ENCODE measurements around the gene IRF3. TPM values are rescaled to one million over a fixed set of nuclear protein-coding genes. Genes with fewer than 3 reads are reported as not detected.
A peak's percentile ranks its signal among the peaks of the same experiment; 100 is the strongest.

Gene IRF3
- total and polyA plus RNA-seq, 10 of the 15 experiments (the other 5 are each of a cell fraction or from before 2014, with no cell fraction given) = 5.5 to 110 (median 63.4) TPM

- TF ChIP-seq BHLHE40 (IDR thresholded peaks at IDR 0.05; ENCODE audit: borderline replicate concordance in 1 of 2, low read depth in 2 of 2, low read length in 1 of 2) (peak; percentile 31 to 46; a peak in 2 of 4 replicates), YBX1 (IDR thresholded peaks at IDR 0.05) (no peak), POU2F2 (IDR thresholded peaks at IDR 0.05; ENCODE audit: borderline replicate concordance, low read depth, low read length) (peak; percentile 53; the same call in 1 of the 3 replicates), FOS (IDR thresholded peaks at IDR 0.05; ENCODE audit: borderline replicate concordance, extremely low read depth, insufficient read length) (no peak), KDM1A (IDR thresholded peaks at IDR 0.05; ENCODE audit: borderline replicate concordance) (no peak), SMAD5 (IDR thresholded peaks at IDR 0.05; ENCODE audit: low read depth) (no peak), CEBPB (IDR thresholded peaks at IDR 0.05; ENCODE audit: borderline replicate concordance in 1 of 2, low read depth in 2 of 2, low read length in 2 of 2) (no peak)
- TF ChIP-seq, protein P1, sequence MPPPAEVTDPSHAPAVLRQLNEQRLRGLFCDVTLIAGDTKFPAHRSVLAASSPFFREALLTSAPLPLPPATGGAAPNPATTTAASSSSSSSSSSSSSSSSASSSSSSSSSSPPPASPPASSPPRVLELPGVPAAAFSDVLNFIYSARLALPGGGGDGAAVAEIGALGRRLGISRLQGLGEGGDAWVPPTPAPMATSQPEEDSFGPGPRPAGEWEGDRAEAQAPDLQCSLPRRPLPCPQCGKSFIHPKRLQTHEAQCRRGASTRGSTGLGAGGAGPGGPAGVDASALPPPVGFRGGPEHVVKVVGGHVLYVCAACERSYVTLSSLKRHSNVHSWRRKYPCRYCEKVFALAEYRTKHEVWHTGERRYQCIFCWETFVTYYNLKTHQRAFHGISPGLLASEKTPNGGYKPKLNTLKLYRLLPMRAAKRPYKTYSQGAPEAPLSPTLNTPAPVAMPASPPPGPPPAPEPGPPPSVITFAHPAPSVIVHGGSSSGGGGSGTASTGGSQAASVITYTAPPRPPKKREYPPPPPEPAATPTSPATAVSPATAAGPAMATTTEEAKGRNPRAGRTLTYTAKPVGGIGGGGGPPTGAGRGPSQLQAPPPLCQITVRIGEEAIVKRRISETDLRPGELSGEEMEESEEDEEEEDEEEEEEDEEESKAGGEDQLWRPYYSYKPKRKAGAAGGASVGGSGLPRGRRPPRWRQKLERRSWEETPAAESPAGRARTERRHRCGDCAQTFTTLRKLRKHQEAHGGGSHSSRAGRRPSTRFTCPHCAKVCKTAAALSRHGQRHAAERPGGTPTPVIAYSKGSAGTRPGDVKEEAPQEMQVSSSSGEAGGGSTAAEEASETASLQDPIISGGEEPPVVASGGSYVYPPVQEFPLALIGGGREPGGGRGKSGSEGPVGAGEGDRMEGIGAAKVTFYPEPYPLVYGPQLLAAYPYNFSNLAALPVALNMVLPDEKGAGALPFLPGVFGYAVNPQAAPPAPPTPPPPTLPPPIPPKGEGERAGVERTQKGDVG (CRISPR knock-in tag; IDR thresholded peaks at IDR 0.05) = no peak
Measured at GRCh38 chr19:49672131-49672919, 6.7 kb upstream of the IRF3 start (continued).
